Measurements from ENCODE around the gene AP3M1. TPM values are rescaled to one million over a fixed set of nuclear protein-coding genes. Genes with fewer than 3 reads are reported as not detected.

The AP3M1 gene
- total and polyA plus RNA-seq, 12 donors: 6.6 to 33.2 (median 27.4) TPM

DNA sequence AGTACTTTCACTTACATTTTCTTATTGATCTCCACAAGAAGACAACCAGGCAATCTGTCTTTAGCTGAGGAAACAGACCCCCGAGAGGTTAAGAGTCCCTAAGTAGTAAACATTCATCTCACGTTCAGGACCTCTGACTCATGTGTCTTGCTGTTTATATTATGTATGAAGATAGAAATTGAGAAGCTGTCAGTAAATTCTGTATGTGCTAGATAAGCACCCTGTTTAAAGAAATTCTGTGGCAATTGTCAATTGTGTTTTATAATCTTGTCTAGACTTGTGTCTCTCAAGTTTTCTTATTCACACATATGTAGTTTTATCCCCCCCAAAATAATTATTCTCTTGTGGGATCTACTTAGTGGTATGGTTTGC, 14.9 kb upstream of the AP3M1 start:
- Histone ChIP-seq H3K9me3 (no peaks in the 10 kb centered on the region), H3K36me3 (no peaks in the 10 kb centered on the region), H3K4me1 (peaks cover 0 to 40% (median 5%) of the 10 kb centered on the region in 9 donors), H3K4me3 (no peak overlapping the region), H3K27ac (no peak overlapping the region), H3K27me3 (no peaks in the 10 kb centered on the region)
- DNase-seq: no peak
- ATAC-seq: no peak
- intact Hi-C loops (cut with DNase I): no loop called here
- WGBS, 2 donors: 60 to 62% methylated on average over 2 of the region's 2 CpGs
- TF ChIP-seq, protein P1, sequence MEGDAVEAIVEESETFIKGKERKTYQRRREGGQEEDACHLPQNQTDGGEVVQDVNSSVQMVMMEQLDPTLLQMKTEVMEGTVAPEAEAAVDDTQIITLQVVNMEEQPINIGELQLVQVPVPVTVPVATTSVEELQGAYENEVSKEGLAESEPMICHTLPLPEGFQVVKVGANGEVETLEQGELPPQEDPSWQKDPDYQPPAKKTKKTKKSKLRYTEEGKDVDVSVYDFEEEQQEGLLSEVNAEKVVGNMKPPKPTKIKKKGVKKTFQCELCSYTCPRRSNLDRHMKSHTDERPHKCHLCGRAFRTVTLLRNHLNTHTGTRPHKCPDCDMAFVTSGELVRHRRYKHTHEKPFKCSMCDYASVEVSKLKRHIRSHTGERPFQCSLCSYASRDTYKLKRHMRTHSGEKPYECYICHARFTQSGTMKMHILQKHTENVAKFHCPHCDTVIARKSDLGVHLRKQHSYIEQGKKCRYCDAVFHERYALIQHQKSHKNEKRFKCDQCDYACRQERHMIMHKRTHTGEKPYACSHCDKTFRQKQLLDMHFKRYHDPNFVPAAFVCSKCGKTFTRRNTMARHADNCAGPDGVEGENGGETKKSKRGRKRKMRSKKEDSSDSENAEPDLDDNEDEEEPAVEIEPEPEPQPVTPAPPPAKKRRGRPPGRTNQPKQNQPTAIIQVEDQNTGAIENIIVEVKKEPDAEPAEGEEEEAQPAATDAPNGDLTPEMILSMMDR (IDR thresholded peaks at IDR 0.05): no peak

DNA sequence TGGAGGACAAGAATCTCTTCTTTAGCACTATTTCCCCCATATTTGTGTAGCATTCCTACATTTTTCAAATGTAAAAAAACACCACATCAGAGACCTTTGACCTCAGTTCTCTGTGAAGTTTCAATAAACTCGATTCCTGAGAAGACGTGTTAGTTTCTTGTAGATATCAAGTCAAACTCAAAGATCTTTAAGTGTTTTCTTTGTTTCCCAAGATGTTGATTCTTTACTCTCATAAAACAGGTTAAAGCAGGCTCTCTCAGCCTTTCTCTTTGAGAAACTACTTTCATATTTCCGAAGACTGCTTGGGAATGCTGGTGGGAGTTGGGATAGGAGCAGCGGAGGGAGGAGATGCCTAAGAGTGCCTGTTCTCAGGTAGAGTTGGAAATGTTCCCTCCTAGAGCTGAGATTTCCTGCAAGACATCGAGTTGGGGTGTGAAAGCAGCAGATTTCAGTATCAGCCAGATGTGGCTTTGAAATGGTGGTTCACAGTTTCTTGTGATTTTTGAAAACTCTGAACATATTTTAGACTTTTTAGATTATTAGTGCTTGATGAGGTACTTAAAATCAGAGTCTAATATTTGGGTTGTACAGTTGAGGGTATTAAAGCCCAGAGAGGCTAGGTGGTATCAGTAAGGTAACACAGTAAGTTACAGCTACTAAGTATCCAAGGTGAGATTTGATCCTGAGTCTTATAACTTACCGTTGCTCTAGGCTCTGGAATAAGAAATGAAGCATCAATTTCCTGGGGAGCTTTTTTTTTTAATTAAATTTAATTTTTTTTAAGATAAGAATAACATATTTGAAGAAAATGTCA, 14.3 kb upstream of the AP3M1 start:
- TF ChIP-seq, protein P1 (IDR thresholded peaks at IDR 0.05): no peak
- no peak for DNase-seq
- Histone ChIP-seq H3K36me3 (no peaks in the 10 kb centered on the region), H3K27ac (no peak overlapping the region), H3K9me3 (no peaks in the 10 kb centered on the region), H3K4me1 (peaks cover 0 to 39% (median 5%) of the 10 kb centered on the region in 9 donors), H3K27me3 (no peaks in the 10 kb centered on the region), H3K4me3 (no peak overlapping the region)
- intact Hi-C loops (cut with DNase I): no loop called here
- WGBS, 2 donors: 65 to 69% methylated on average over 6 of the region's 6 CpGs
- no peak for ATAC-seq

DNA sequence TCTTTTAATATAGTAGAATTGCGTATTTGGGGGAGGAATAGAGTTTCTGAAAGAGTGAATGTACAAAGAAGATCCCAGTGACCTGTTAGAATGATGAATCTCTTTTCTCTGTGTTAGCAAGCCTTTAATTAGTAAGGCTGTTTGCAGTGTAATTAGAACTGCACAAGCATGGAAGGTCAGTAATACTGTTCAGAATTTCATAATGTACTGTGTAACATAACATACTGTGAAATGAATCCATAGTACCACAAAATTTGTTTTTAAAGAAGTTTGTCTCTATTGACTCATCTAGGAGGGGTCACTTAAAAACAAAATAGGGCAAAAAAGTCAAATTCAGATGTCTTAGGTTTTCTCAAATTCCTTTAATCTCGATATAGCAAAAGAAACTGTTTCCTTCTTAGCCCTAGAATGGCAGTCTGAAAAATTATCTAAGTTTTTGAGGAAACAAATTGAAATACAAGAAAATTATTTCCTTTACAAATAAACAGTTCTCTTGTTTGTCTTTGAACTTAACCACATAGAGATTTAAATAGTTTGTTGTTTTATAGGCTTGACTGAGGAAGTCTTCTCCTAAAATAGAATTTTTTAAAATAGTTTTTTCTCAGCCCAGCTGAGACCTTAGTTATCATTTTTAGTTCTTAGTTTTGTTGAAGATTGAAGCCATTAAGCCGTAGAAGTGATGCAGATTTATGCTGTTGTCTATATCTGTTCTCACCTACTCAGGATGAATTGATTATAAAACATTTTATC, 12.9 kb upstream of the AP3M1 start:
- ATAC-seq (no peak), DNase-seq (no peak)
- 69 to 77% methylated on average over 3 of the region's 3 CpGs for WGBS, 2 donors
- H3K9me3 ChIP-seq: no peaks in the 10 kb centered on the region
- no peak overlapping the region for H3K4me3 ChIP-seq
- TF ChIP-seq, protein P1 (IDR thresholded peaks at IDR 0.05): no peak
- no peaks in the 10 kb centered on the region for H3K27me3 ChIP-seq
- no peaks in the 10 kb centered on the region for H3K36me3 ChIP-seq
- H3K4me1 ChIP-seq: peaks cover 0 to 28% (median 0%) of the 10 kb centered on the region in 9 donors
- H3K27ac ChIP-seq: no peak overlapping the region
- intact Hi-C loops (cut with DNase I): no loop called here

DNA sequence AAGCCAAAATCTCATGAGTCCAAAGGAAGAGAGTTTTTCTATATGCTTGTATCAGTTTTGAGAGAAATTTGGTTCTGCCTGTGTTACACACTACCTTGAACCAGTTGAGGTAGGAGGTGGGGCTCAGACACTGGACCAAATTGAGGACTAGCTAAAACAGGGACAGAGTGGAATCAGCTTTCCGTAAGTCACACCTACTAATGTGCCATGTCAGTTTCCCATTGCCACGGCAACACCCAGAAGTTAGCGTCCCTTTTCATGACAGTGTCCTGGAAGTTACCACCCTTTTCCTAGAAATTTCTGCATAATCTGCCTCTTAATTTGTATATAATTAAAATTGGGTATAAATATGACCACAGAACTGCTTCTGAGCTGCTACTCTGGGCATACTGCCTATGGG, 9.4 kb upstream of the AP3M1 start:
- ATAC-seq: no peak

More for the DNA sequence above, 9.4 kb upstream of the AP3M1 start:
- H3K4me1 ChIP-seq: peaks cover 0 to 20% (median 13%) of the 10 kb centered on the region in 9 donors
- H3K9me3 ChIP-seq: no peaks in the 10 kb centered on the region
- DNase-seq: no peak
- H3K27ac ChIP-seq: no peak overlapping the region
- TF ChIP-seq, protein P1 (IDR thresholded peaks at IDR 0.05): no peak
- H3K36me3 ChIP-seq: no peaks in the 10 kb centered on the region
- H3K4me3 ChIP-seq: no peak overlapping the region
- intact Hi-C loops (cut with DNase I): no loop called here
- no peaks in the 10 kb centered on the region for H3K27me3 ChIP-seq
- WGBS, 2 donors: 93% methylated on average over 3 of the region's 3 CpGs
